NCI-H1436 treated with DMSO at 0.1 percent for 48 hours (cell line): ENCODE data around the gene CD83.
"Not testable (repeated sequence)": the region's sequence is repeated elsewhere in the genome, so short reads cannot be mapped to it uniquely, and the experiment has no call there.

Source experiments
- DNase-seq: peaks from one replicate; lab custom pipeline; 2025; lab: John Stamatoyannopoulos, UW

CD83 gene

GRCh38 chr6:14117158-14118090, at the start of gene CD83:
Gene CD83 (plus strand): TSS chr6:14117772. CDS start chr6:14117812, 40 bp downstream.
- DNase-seq: no peak

DNA sequence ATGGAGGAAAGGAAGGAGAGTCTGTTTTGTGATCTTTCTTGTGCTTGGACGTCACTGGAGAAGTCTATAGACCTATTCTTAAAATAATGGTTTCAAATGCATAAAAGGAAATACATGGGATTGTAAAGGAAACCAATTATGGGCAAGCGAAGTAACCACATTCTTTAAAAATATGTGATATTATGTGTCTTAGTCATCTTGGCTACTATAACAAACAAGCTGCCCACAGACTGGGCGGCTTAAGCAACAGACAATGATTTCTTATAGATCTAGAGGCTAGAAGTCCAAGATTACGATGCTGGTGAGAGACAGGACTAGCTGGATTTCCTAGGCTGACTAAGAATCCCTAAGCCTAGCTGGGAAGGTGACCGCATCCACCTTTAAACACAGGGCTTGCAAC, 49.4 kb upstream of the CD83 start:
- no peak for DNase-seq

DNA sequence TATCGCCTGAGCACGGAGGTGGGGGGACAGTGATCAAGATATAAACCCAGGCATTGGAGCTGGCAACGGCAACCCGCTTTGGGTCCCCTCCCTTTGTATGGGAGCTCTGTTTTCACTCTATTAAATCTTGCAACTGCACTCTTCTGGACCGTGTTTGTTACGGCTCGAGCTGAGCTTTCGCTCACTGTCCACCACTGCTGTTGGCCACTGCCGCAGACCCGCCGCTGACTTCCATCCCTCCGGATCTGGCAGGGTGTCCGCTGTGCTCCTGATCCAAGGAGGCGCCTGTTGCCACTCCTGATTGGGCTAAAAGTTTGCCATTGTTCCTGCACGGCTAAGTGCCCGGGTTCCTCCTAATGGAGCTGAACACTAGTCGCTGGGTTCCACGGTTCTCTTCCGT, 48.9 kb upstream of the CD83 start:
- DNase-seq: no peak

- DNase-seq: no peak
These were observed 47.1 kb upstream of the CD83 start for GRCh38 chr6:14070457-14070856.

- no peak for DNase-seq
These were observed 45.5 kb upstream of the CD83 start for GRCh38 chr6:14072084-14072483.

GRCh38 chr6:14073561-14074354, 43.8 kb upstream of the CD83 start:
- not testable (repeated sequence) for DNase-seq

GRCh38 chr6:14074476-14075094, 43.0 kb upstream of the CD83 start:
- DNase-seq: no peak

DNA sequence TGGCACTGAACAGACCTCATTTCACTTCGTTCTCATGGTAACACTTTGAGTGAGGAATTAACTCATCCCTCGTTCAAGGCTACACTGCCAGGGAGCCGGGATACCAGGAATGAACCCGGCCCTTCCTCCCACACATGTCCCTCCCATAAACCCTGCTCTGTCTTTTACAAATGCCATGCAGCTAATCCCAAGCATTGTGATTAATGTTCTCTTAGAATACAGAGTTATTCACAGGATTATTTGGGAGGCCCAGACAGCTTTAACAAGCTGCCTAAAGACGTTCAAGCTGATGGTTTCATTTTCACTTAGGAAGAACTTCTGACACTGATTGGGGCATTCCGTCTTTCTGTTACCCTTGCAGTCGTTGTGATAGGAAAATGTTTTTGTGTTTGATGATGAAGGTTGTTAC, 42.5 kb upstream of the CD83 start:
- no peak for DNase-seq

- DNase-seq: no peak
These were observed 40.2 kb upstream of the CD83 start for GRCh38 chr6:14077193-14077867.

GRCh38 chr6:14079433-14079832, 38.1 kb upstream of the CD83 start:
- no peak for DNase-seq

DNA sequence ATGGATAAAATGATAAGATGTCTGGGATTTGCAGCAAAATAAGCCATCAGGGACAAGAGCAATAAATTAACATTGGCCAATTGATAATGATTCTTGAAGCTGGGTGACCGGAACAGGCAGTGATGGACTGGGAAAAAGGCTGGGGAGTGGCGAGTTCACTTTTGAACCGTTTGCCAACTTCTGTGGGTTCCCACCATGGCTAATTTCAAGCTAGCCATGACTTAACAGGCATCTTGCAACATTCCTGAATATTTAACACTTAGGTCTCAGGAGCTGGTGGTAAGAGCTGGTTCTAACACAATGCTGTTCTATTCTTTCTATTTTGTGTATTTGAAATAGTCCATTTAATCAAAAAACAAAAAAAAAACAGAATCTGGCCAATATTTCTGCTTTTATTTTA, 37.6 kb upstream of the CD83 start:
- DNase-seq: no peak

DNA sequence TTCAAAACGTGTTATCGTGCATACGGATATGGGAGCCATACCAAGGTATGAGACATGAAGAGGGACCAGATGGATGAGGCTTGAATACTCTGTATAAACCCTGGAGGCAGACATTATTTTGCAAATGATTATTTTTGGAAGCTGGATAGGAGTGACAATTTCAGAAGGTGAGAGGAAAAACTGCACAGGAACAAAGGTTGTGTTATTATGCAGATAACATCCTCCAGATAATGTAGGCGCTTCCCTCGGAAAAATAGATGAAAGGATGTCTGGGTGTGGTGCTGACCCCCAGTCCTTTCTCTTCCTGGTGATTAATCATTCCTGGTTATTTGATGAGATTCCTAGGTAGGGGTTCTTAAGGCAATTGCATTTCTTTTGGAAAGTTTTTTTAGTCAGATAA, 36.4 kb upstream of the CD83 start:
- no peak for DNase-seq

DNA sequence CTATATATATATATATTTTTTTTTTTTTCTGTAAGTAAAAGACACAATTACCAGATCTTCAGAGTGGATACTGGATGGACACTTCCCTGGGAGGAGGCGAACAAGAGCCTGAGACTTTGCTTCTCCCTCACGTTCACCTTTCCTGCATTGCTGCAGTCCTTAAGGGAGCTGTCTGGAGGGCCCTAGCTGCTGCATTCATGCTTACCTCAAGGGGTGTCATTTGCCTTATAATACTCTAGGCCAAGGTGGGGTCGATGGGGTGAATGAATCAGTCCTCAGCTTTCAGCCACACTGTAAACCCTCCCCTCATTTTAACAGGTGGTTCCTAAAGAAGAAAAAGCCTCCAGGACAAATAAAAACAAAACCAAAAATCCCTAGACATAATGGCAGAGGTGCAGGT, 34.8 kb upstream of the CD83 start:
- no peak for DNase-seq

- DNase-seq: no peak
These were observed 34.3 kb upstream of the CD83 start for GRCh38 chr6:14083262-14083661.

- no peak for DNase-seq
These were observed 33.8 kb upstream of the CD83 start for GRCh38 chr6:14083751-14084150.

- no peak for DNase-seq
These were observed 33.2 kb upstream of the CD83 start for GRCh38 chr6:14084388-14084787.

- no peak for DNase-seq
These were observed 32.3 kb upstream of the CD83 start for GRCh38 chr6:14085176-14085787.

GRCh38 chr6:14086701-14087100, 30.9 kb upstream of the CD83 start:
- no peak for DNase-seq

DNA sequence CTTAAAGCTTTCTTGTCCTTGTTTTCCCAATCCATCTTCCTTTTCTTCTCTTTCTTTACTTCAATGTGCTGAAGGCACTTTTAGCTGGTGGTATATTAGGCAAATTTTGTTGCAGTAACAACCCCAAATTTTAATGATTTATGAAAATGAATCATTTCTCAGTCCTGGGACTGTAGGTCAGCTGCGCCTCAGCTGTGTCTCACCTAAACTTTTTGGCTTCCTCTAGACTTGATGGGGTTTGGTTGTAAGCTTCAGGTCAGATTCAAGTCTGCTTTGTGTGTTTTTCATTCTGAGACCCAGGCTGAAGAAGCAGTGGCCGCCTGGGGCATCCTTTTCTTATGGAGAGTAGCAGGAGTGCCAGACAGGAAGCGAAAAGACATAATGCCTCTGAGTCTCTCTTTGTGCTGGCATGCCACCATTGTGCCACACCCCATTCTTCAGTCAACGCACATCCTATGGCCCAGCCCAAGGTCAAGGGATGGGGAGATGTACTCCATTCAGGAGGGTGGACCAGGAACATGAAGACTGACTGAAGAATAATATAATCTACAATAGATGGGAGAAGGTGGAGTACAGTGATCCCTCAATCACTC, 28.9 kb upstream of the CD83 start:
- DNase-seq: no peak

GRCh38 chr6:14089224-14089623, 28.3 kb upstream of the CD83 start:
- no peak for DNase-seq

DNA sequence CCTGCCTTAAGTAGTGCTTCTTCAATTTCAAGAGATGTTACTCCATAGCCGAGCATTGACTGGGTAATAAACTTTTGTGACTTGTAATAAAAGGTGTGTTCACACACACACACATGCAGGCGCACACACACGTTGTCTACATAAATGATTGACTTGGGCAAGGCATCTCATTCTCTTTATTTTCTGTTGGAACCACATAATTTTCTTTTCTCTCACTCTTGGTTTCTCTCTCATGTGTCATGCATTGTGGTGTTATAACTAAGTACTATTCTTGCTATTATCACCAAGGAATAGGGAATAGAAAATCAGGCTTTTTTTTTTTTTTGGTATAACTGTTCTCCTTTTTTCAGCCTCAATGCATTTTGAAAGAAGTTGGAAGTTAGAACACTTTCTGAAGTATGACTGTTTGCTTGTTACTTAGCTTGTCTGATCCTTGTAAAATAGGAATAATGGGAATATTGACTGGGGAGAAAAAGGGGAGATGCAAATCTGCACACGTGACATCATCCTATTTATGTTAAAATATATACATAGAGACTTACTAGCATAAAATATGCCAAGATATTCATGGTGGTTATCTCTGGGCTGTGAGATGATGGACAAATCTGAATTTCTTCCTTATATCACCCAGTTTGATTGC, 26.1 kb upstream of the CD83 start:
- no peak for DNase-seq
